Measurements from ENCODE around the gene ADAMTSL4. TPM values are rescaled to one million over a fixed set of nuclear protein-coding genes. Genes with fewer than 3 reads are reported as not detected.
"Not testable (repeated sequence)": the region's sequence is repeated elsewhere in the genome, so short reads cannot be mapped to it uniquely, and the experiment has no call there.

Gene ADAMTSL4
- total RNA-seq, 4 donors from 2014 or later = 5.6 to 30.0 (median 10.7) TPM

DNA sequence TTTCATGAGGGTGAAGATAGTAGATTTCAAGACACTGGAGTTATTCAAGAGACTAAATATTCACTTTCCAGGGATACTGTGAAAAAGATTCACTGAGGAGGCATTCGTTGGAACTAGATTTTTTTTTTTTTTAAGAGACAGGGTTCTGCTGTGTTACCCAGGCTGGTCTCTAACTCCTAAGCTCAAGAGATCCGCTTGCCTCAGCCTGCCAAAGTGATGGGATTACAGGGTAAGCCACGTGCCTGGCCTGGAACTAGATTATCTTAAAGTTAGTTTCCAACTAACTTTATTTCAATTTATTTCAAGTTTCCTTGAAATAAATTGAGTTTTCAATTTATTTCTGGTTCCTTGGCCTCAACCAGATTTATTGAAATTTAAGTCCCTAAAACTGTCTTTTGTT is 54.5 kb downstream of the ADAMTSL4 start:
- H3K4me3 ChIP-seq = no peak overlapping the region
- peaks cover 0 to 11% of the 10 kb centered on the region in 2 donors for H3K4me1 ChIP-seq
- in situ Hi-C loops (cut with MboI; ENCODE audit: low sequenced_read_pairs in 4 of 4) (no loop called here), intact Hi-C loops (cut with DNase I; ENCODE audit: low total_unique reads) (no loop called here)
- no peak for TF ChIP-seq POLR2A (IDR thresholded peaks at IDR 0.05)
- no peak for TF ChIP-seq CTCF (IDR thresholded peaks at IDR 0.05 in 4 of 5, conservative IDR thresholded peaks at IDR 0.05 in 1 of 5)
- no peaks in the 10 kb centered on the region for H3K27me3 ChIP-seq
- no peaks in the 10 kb centered on the region for H3K9me3 ChIP-seq
- H3K36me3 ChIP-seq = no peaks in the 10 kb centered on the region
- peak overlapping the region; percentile 52 to 71 (median 69) for H3K27ac ChIP-seq
- no peak for ATAC-seq
- DNase-seq = no peak

DNA sequence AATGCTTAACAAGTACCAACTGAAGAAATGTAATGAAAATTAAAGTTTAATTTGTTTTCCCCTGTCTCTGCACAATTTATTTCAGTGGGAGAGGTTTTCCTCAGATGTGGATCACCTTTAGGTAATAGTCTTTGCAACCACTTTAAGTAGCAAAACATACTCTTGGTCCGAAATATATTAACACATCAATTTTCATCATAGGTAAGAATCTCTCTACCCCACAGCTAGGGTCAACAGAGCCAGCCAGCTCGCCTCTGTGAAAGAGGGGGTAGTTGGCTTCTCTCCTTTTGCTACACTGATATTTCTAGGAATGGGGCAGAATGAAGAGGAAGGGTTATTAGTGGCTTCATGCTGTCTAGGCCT is 55.0 kb downstream of the ADAMTSL4 start:
- Histone ChIP-seq H3K4me1 (peaks cover 0 to 11% of the 10 kb centered on the region in 2 donors), H3K4me3 (no peak overlapping the region), H3K36me3 (no peaks in the 10 kb centered on the region), H3K9me3 (no peaks in the 10 kb centered on the region), H3K27me3 (no peaks in the 10 kb centered on the region), H3K27ac (peak overlapping the region; percentile 52 to 71 (median 69))
- ATAC-seq (no peak), DNase-seq (no peak)
- TF ChIP-seq POLR2A (IDR thresholded peaks at IDR 0.05) (no peak), CTCF (IDR thresholded peaks at IDR 0.05 in 4 of 5, conservative IDR thresholded peaks at IDR 0.05 in 1 of 5) (no peak)
- in situ Hi-C loops (cut with MboI; ENCODE audit: low sequenced_read_pairs in 4 of 4) = no loop called here
- intact Hi-C loops (cut with DNase I; ENCODE audit: low total_unique reads) = no loop called here

DNA sequence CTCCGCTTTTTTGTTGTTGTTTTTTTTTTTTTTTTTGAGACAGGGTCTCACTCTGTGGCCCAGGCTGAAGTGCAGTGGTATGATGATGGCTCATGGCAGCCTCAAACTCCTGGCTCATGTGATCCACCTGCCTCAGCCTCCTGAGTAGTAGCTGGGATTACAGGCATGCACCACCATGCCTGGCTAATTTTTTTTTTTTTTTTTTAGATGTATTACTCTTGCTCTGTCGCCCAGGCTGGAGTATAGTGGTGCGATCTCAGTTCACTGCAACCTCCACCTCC is 56.2 kb downstream of the ADAMTSL4 start:
- DNase-seq; H3K9me3 ChIP-seq; in situ Hi-C loops (cut with MboI; ENCODE audit: low sequenced_read_pairs in 4 of 4); H3K36me3 ChIP-seq; intact Hi-C loops (cut with DNase I; ENCODE audit: low total_unique reads); H3K4me3 ChIP-seq; ATAC-seq; H3K27me3 ChIP-seq: not testable (repeated sequence)
- Histone ChIP-seq H3K4me1 (peaks cover 4 to 11% of the 10 kb centered on the region in 2 donors), H3K27ac (peak overlapping the region in 3 of 4 donors; percentile 52 to 70 (median 68))

DNA sequence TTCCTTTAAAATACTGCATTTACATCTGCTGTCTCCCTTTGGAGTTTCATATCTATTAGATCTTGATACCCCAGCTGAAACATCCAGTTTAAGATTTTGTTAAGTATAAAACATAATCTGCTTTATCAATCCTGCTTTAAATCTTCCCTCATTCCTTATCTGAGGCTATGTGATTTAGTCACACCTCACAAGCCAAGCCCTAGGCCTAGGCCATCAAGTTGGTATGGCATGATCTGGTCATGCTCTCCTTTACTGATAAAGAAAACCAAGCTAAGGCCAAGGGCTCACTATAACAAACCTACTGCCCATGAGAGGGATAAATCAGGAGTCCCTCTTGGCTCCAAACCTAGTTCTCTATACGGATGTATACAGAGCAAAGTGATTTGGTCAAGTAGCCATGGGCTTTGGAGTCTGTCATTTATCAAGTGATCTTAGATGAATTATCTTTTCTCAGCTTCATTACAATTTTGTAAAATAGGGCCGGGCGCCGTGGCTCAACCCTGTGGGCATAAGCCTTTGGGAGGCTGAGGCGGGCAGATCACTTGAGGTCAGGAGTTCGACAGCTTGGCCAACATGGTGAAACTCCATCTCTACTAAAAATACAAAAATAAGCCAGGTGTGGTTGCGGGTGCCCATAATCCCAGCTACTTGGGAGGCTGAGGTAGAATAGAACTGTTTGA is 57.4 kb downstream of the ADAMTSL4 start:
- Histone ChIP-seq H3K9me3 (no peaks in the 10 kb centered on the region), H3K36me3 (no peaks in the 10 kb centered on the region), H3K27me3 (no peaks in the 10 kb centered on the region), H3K4me1 (peaks cover 4 to 15% of the 10 kb centered on the region in 2 donors), H3K4me3 (no peak overlapping the region), H3K27ac (no peak overlapping the region)
- no peak for ATAC-seq
- TF ChIP-seq POLR2A (IDR thresholded peaks at IDR 0.05) = no peak
- TF ChIP-seq CTCF (IDR thresholded peaks at IDR 0.05 in 4 of 5, conservative IDR thresholded peaks at IDR 0.05 in 1 of 5) = no peak
- intact Hi-C loops (cut with DNase I; ENCODE audit: low total_unique reads) (no loop called here), in situ Hi-C loops (cut with MboI; ENCODE audit: low sequenced_read_pairs in 4 of 4) (no loop called here)
- no peak for DNase-seq

GRCh38 chr1:150609732-150610131 is 60.5 kb downstream of the ADAMTSL4 start:
- no peaks in the 10 kb centered on the region for H3K27me3 ChIP-seq
- ATAC-seq (no peak), DNase-seq (no peak)
- TF ChIP-seq CTCF (IDR thresholded peaks at IDR 0.05 in 4 of 5, conservative IDR thresholded peaks at IDR 0.05 in 1 of 5) (no peak), POLR2A (IDR thresholded peaks at IDR 0.05) (no peak)
- H3K36me3 ChIP-seq = no peaks in the 10 kb centered on the region
- no peak overlapping the region for H3K4me3 ChIP-seq
- in situ Hi-C loops (cut with MboI; ENCODE audit: low sequenced_read_pairs in 4 of 4) (loop anchor here in 1 of 4 donors (10.0 kb wide), 1 partner anchor 145 kb away; no protein-coding TSS in a partner anchor), intact Hi-C loops (cut with DNase I; ENCODE audit: low total_unique reads) (loop anchor here (10.0 kb wide), 1 partner anchor 245 kb away; the partner anchor contains the start of gene RPRD2)
- H3K9me3 ChIP-seq = no peaks in the 10 kb centered on the region
- peaks cover 14 to 31% of the 10 kb centered on the region in 2 donors for H3K4me1 ChIP-seq
- peak overlapping the region in 2 of 4 donors; percentile 75 to 81 for H3K27ac ChIP-seq

Small RNAs within 50 kb of the gene (microRNA-seq; reads per million reads assigned to microRNA genes)
- gene MIR4257 (ENCODE audit: borderline replicate concordance in 2 of 2) = 0 reads per million in 2 donors

Other genes starting within 250 kb of the ADAMTSL4 start
- gene PRPF3, start 227.9 kb upstream of the ADAMTSL4 start, total RNA-seq = 10 to 100 TPM; 15.6 to 25.0 (median 19.3) TPM
- gene RPRD2, start 185.3 kb upstream of the ADAMTSL4 start, total RNA-seq = 10 to 100 TPM; 18.0 to 28.0 (median 23.1) TPM
- 10 to 100 TPM; 15.0 to 26.7 (median 18.4) TPM for gene TARS2, start 62.0 kb upstream of the ADAMTSL4 start, total RNA-seq
- 1 to 10 TPM; 1.5 to 8.5 (median 5.6) TPM for gene ECM1, start 41.3 kb upstream of the ADAMTSL4 start, total RNA-seq
- not detected for gene FALEC, start 33.7 kb upstream of the ADAMTSL4 start, total RNA-seq
- 100 to 1,000 TPM; 136 to 199 (median 176) TPM for gene MCL1, start 30.2 kb downstream of the ADAMTSL4 start, total RNA-seq
- gene ENSA, start 80.2 kb downstream of the ADAMTSL4 start, total RNA-seq = 100 to 1,000 TPM; 164 to 302 (median 219) TPM
- 10 to 100 TPM in 3 of 4 donors, 1 to 10 TPM in 1; 9.8 to 18.6 (median 15.7) TPM for gene GOLPH3L, start 147.7 kb downstream of the ADAMTSL4 start, total RNA-seq
- gene HORMAD1, start 171.5 kb downstream of the ADAMTSL4 start, total RNA-seq = under 1 TPM in 1 of 4 donors, not detected in 3; 0.36 TPM
- 10 to 100 TPM in 3 of 4 donors, 1 to 10 TPM in 1; 5.8 to 11.7 (median 10.6) TPM for gene CTSS, start 216.4 kb downstream of the ADAMTSL4 start, total RNA-seq

Data from gastrocnemius medialis (tissue), 4 donors.